GM12878 (cell line): ENCODE measurements around the gene RALGPS1. TPM values are rescaled to one million over a fixed set of nuclear protein-coding genes. Genes with fewer than 3 reads are reported as not detected.

ENCODE experiments used
- ATAC-seq: fragments of 200-7000 bp; cut with Tn5 transposase; 3 replicates; pipeline ENCODE4 v1.9.1; 2020; ENCODE audit warnings: mild to moderate bottlenecking, moderate library complexity
- BruUV-seq: library from RNA; stranded (reverse); fragments of 400-500 nt; replicated peaks from 2 replicates; lab custom pipeline; 2021; lab: Mats Ljungman, UMichigan
- CTCF ChIA-PET: fragments of 300-600 bp; sonication (Branson Sonifier 250); formaldehyde crosslinking; extraction: SDS; loops from one replicate; lab custom pipeline; 2021; ENCODE audit warnings: inconsistent platforms; lab: Yijun Ruan, JAX
- POLR2A ChIA-PET: fragments of 350-600 bp; formaldehyde crosslinking; extraction: SDS; loops from one replicate; lab custom pipeline; 2021; ENCODE audit warnings: inconsistent platforms; lab: Charles Lee
- RAD21 ChIA-PET: fragments of 300-600 bp; sonication (Branson Sonifier 250); formaldehyde crosslinking; loops from one replicate; lab custom pipeline; 2023; ENCODE audit warnings: antibody characterized with exemption; ENCODE audit not compliant: unreplicated experiment; lab: Charles Lee
- SMC1A ChIA-PET: fragments of 300-600 bp; sonication (Branson Sonifier 250); formaldehyde crosslinking; loops from one replicate; lab custom pipeline; 2023; ENCODE audit not compliant: unreplicated experiment, uncharacterized antibody; lab: Charles Lee
- DNase-seq: peaks from one replicate; pipeline ENCODE4 v3.0.0-alpha.2; 2011; ENCODE audit warnings: low read depth, low spot score
- FAIRE-seq: peaks from 3 replicates; lab custom pipeline; 2011; peaks lifted over from hg19 to GRCh38; lab: Jason Lieb, UNC
- H2AFZ ChIP-seq: 2 replicates; pipeline ENCODE4 v1.6.0; 2011; ENCODE audit warnings: low read depth, low read length, control low read depth; ENCODE audit not compliant: control insufficient read depth
- H3K27ac ChIP-seq: 2 replicates; pipeline ENCODE4 v1.5.1; 2011; ENCODE audit warnings: control low read depth; ENCODE audit not compliant: control insufficient read depth, insufficient read depth
- H3K27me3 ChIP-seq, 2 experiments: replicated peaks in 1 of 2; 2 replicates each; pipeline versions ENCODE4 v1.6.0 to v1.6.1; 2011; ENCODE audit warnings: low read length in 1 of 2; ENCODE audit not compliant: control insufficient read depth in 2 of 2, insufficient read depth in 2 of 2
- H3K36me3 ChIP-seq, 2 experiments: 2 replicates each; pipeline ENCODE4 v1.5.1; 2011; ENCODE audit warnings: low read length in 1 of 2; ENCODE audit not compliant: control insufficient read depth in 2 of 2, insufficient read depth in 2 of 2
- H3K4me1 ChIP-seq: 2 replicates; pipeline ENCODE4 v1.6.1; 2011; ENCODE audit warnings: mild to moderate bottlenecking, low read length, moderate library complexity, mixed read lengths; ENCODE audit not compliant: control insufficient read depth, insufficient read depth
- H3K4me2 ChIP-seq: 2 replicates; pipeline ENCODE4 v1.6.0; 2011; ENCODE audit warnings: control low read depth; ENCODE audit not compliant: control insufficient read depth, insufficient read depth
- H3K4me3 ChIP-seq: fragments of 200-600 bp; sonication (generic); 2 replicates; pipeline ENCODE4 v1.5.1; 2016
- H3K79me2 ChIP-seq: 2 replicates; pipeline ENCODE4 v1.6.0; 2011; ENCODE audit warnings: low read length; ENCODE audit not compliant: control insufficient read depth, insufficient read depth
- H3K9ac ChIP-seq: 2 replicates; pipeline ENCODE4 v1.8.0; 2011; ENCODE audit warnings: low read length, control low read depth, mixed read lengths; ENCODE audit not compliant: control insufficient read depth, insufficient read depth
- H3K9me3 ChIP-seq: replicated peaks from 3 replicates; pipeline ENCODE4 v1.5.1; 2011; ENCODE audit warnings: mild to moderate bottlenecking, low read length; ENCODE audit not compliant: control insufficient read depth, insufficient read depth
- H4K20me1 ChIP-seq: 2 replicates; pipeline ENCODE4 v1.6.0; 2011; ENCODE audit not compliant: control insufficient read depth, insufficient read depth
- ATF7 ChIP-seq: fragments of 450-650 bp; IDR thresholded peaks from 2 replicates; pipeline ENCODE4 v1.6.1; 2016; ENCODE audit warnings: low read depth, mild to moderate bottlenecking
- POU2F2 ChIP-seq: IDR thresholded peaks from 3 replicates; pipeline ENCODE4 v1.6.1; 2011; ENCODE audit warnings: low read depth, mild to moderate bottlenecking, low read length, borderline replicate concordance
- WGBS: methylation state at CpG from one replicate; pipeline ENCODE4 v1.1.6; 2016; ENCODE audit warnings: low lambda C conversion rate; ENCODE audit not compliant: insufficient replicate concordance, insufficient coverage; ENCODE audit errors: missing lambda C conversion rate; 5-methylcytosine and 5-hydroxymethylcytosine counted together
- in situ Hi-C: fragments of 300-500 bp; cut with MboI; formaldehyde crosslinking; loops from 9 replicates; pipeline ENCODE4 v1.14.3; 2018; ENCODE audit warnings: mixed read lengths
- intact Hi-C: fragments of 100-400 bp; cut with micrococcal nuclease; formaldehyde crosslinking; loops from one replicate; pipeline ENCODE4 v1.14.2; 2022; ENCODE audit not compliant: unreplicated experiment
- polyA plus RNA-seq, 11 experiments: library from polyadenylated mRNA; depleted of rRNA in 4 of 11; unstranded in 6 of 11; stranded (reverse) in 5 of 11; fragments of >200 nt; fragmentation: Nextera tagmentation in 4 of 11; fragmentation: Illumina TruSeq in 1 of 11; extraction: Ambion mirVana in 4 of 11; extraction: Trizol in 1 of 11; gene quantifications; 1 replicate in 1 of 11; 2 replicates in 10 of 11; pipeline versions ENCODE4 v1.2.1 to v1.2.3, GENCODE V29; 2011 to 2016; ENCODE audit warnings: inconsistent platforms in 2 of 11, missing spikeins in 2 of 11, low read depth in 1 of 11
- total RNA-seq, 4 experiments: library from RNA; depleted of rRNA in 3 of 4; stranded (reverse); fragments of >200 nt in 3 of 4; fragmentation: Illumina TruSeq in 1 of 4; extraction: Trizol in 1 of 4; gene quantifications; 2 replicates each; pipeline versions ENCODE4 v1.2.1 to v1.2.3, GENCODE V29; 2013 to 2021
- TF ChIP-seq, protein P1 (sequence below): IDR thresholded peaks from 2 replicates; pipeline ENCODE4 v1.6.1; 2012; ENCODE audit warnings: improper control_type of control experiment, low read depth, low read length; ENCODE audit not compliant: insufficient replicate concordance
- TF ChIP-seq, protein P2 (sequence below): fragments of 450-650 bp; IDR thresholded peaks from 2 replicates; pipeline ENCODE4 v1.6.1; 2017; ENCODE audit warnings: mild to moderate bottlenecking, moderate library complexity
- TF ChIP-seq, protein P3 (sequence below): fragments of 150-350 bp; IDR thresholded peaks from 2 replicates; pipeline ENCODE4 v1.6.1; 2014; ENCODE audit warnings: mild to moderate bottlenecking, low read depth, low read length

RALGPS1 gene
- total and polyA plus RNA-seq, 10 of the 15 experiments (the other 5 are each of a cell fraction or from before 2014, with no cell fraction given): 0.13 to 5.6 (median 2.7) TPM

DNA sequence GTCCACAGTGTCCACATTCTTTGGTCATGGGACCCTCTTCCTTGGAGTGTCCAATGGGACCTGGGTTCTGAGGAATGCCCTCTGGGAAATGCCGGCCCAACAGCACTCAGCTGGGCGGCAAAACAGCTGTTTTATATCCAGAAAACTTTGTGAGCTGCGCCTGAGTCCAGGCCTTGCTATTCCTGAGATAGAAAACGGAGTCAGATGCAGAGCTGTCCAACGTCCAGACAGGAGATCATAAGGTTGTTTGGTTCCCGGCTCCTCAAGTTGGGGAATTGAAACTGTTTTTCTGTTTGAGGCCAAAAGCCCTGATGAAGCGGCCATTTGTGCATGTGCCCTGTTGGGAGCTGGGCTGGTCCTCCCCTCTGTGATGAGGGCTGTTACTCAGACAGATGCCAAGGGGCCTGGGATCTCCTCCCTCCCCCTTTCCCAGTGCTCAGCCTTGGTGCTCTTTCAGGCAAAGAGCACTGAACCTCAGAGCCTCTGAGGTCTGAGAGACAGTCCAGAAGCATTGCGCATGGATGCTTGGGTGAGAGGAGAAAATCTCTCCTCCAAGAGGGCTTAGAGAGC, 283.4 kb downstream of the RALGPS1 start:
- H2AFZ ChIP-seq: no peak overlapping the region
- ChIA-PET RAD21 (interaction anchor here (0.9 to 11.3 kb wide), 19 partner anchors 12 to 258 kb away, joined by 3 to 226 read pairs (median 9); partner anchors contain the start of gene SLC2A8), CTCF (interaction anchor here (0.8 to 11.7 kb wide), 28 partner anchors 8 to 536 kb away, joined by 3 to 174 read pairs (median 8); no protein-coding TSS in a partner anchor), POLR2A (interaction anchor here (0.6 to 6.0 kb wide), 13 partner anchors 8 to 626 kb away, joined by 3 to 38 read pairs (median 4); no protein-coding TSS in a partner anchor), SMC1A (interaction anchor here (0.7 to 28.2 kb wide), 21 partner anchors 12 to 257 kb away, joined by 3 to 812 read pairs (median 6); no protein-coding TSS in a partner anchor)
- H3K27ac ChIP-seq: no peak overlapping the region
- ATAC-seq: no peak
- TF ChIP-seq, protein P1, sequence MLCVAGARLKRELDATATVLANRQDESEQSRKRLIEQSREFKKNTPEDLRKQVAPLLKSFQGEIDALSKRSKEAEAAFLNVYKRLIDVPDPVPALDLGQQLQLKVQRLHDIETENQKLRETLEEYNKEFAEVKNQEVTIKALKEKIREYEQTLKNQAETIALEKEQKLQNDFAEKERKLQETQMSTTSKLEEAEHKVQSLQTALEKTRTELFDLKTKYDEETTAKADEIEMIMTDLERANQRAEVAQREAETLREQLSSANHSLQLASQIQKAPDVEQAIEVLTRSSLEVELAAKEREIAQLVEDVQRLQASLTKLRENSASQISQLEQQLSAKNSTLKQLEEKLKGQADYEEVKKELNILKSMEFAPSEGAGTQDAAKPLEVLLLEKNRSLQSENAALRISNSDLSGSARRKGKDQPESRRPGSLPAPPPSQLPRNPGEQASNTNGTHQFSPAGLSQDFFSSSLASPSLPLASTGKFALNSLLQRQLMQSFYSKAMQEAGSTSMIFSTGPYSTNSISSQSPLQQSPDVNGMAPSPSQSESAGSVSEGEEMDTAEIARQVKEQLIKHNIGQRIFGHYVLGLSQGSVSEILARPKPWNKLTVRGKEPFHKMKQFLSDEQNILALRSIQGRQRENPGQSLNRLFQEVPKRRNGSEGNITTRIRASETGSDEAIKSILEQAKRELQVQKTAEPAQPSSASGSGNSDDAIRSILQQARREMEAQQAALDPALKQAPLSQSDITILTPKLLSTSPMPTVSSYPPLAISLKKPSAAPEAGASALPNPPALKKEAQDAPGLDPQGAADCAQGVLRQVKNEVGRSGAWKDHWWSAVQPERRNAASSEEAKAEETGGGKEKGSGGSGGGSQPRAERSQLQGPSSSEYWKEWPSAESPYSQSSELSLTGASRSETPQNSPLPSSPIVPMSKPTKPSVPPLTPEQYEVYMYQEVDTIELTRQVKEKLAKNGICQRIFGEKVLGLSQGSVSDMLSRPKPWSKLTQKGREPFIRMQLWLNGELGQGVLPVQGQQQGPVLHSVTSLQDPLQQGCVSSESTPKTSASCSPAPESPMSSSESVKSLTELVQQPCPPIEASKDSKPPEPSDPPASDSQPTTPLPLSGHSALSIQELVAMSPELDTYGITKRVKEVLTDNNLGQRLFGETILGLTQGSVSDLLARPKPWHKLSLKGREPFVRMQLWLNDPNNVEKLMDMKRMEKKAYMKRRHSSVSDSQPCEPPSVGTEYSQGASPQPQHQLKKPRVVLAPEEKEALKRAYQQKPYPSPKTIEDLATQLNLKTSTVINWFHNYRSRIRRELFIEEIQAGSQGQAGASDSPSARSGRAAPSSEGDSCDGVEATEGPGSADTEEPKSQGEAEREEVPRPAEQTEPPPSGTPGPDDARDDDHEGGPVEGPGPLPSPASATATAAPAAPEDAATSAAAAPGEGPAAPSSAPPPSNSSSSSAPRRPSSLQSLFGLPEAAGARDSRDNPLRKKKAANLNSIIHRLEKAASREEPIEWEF: no peak
- TF ChIP-seq, protein P2, sequence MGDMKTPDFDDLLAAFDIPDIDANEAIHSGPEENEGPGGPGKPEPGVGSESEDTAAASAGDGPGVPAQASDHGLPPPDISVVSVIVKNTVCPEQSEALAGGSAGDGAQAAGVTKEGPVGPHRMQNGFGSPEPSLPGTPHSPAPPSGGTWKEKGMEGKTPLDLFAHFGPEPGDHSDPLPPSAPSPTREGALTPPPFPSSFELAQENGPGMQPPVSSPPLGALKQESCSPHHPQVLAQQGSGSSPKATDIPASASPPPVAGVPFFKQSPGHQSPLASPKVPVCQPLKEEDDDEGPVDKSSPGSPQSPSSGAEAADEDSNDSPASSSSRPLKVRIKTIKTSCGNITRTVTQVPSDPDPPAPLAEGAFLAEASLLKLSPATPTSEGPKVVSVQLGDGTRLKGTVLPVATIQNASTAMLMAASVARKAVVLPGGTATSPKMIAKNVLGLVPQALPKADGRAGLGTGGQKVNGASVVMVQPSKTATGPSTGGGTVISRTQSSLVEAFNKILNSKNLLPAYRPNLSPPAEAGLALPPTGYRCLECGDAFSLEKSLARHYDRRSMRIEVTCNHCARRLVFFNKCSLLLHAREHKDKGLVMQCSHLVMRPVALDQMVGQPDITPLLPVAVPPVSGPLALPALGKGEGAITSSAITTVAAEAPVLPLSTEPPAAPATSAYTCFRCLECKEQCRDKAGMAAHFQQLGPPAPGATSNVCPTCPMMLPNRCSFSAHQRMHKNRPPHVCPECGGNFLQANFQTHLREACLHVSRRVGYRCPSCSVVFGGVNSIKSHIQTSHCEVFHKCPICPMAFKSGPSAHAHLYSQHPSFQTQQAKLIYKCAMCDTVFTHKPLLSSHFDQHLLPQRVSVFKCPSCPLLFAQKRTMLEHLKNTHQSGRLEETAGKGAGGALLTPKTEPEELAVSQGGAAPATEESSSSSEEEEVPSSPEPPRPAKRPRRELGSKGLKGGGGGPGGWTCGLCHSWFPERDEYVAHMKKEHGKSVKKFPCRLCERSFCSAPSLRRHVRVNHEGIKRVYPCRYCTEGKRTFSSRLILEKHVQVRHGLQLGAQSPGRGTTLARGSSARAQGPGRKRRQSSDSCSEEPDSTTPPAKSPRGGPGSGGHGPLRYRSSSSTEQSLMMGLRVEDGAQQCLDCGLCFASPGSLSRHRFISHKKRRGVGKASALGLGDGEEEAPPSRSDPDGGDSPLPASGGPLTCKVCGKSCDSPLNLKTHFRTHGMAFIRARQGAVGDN: peak; percentile 12; the same call in 1 of the 2 replicates
- TF ChIP-seq POU2F2 (no peak), ATF7 (no peak)
- TF ChIP-seq, protein P3, sequence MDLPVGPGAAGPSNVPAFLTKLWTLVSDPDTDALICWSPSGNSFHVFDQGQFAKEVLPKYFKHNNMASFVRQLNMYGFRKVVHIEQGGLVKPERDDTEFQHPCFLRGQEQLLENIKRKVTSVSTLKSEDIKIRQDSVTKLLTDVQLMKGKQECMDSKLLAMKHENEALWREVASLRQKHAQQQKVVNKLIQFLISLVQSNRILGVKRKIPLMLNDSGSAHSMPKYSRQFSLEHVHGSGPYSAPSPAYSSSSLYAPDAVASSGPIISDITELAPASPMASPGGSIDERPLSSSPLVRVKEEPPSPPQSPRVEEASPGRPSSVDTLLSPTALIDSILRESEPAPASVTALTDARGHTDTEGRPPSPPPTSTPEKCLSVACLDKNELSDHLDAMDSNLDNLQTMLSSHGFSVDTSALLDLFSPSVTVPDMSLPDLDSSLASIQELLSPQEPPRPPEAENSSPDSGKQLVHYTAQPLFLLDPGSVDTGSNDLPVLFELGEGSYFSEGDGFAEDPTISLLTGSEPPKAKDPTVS: no peak
- H3K4me1 ChIP-seq: peaks cover 6% of the 10 kb centered on the region
- in situ Hi-C loops: loop anchor here (5.0 kb wide), 2 partner anchors 231 to 256 kb away; no protein-coding TSS in a partner anchor
- H4K20me1 ChIP-seq: no peaks in the 10 kb centered on the region
- WGBS: 79% methylated on average over 8 of the region's 8 CpGs
- H3K9ac ChIP-seq: no peak overlapping the region
- H3K4me3 ChIP-seq: no peak overlapping the region
- H3K4me2 ChIP-seq: no peak overlapping the region
- no peak for FAIRE-seq
- intact Hi-C loops: loop anchor here (2.0 to 5.0 kb wide), 3 partner anchors 36 to 193 kb away; no protein-coding TSS in a partner anchor
- no peaks in the 10 kb centered on the region for H3K36me3 ChIP-seq
- H3K79me2 ChIP-seq: no peaks in the 10 kb centered on the region
- no peaks in the 10 kb centered on the region for H3K27me3 ChIP-seq
- no peak for DNase-seq
- BruUV-seq: no TSS peak
- no peaks in the 10 kb centered on the region for H3K9me3 ChIP-seq
